ENCODE measurements around the gene WNT9B. TPM values are rescaled to one million over a fixed set of nuclear protein-coding genes. Genes with fewer than 3 reads are reported as not detected.

WNT9B gene
- total RNA-seq, 3 donors from 2014 or later, result 0.22 TPM; not detected in 2

- no peaks in the 10 kb centered on the region for H3K4me1 ChIP-seq (ENCODE audit: low read depth)
- no peak overlapping the region for H3K4me3 ChIP-seq
- intact Hi-C loops (cut with DNase I, micrococcal nuclease), result no loop called here
- TF ChIP-seq, protein P1, sequence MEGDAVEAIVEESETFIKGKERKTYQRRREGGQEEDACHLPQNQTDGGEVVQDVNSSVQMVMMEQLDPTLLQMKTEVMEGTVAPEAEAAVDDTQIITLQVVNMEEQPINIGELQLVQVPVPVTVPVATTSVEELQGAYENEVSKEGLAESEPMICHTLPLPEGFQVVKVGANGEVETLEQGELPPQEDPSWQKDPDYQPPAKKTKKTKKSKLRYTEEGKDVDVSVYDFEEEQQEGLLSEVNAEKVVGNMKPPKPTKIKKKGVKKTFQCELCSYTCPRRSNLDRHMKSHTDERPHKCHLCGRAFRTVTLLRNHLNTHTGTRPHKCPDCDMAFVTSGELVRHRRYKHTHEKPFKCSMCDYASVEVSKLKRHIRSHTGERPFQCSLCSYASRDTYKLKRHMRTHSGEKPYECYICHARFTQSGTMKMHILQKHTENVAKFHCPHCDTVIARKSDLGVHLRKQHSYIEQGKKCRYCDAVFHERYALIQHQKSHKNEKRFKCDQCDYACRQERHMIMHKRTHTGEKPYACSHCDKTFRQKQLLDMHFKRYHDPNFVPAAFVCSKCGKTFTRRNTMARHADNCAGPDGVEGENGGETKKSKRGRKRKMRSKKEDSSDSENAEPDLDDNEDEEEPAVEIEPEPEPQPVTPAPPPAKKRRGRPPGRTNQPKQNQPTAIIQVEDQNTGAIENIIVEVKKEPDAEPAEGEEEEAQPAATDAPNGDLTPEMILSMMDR (IDR thresholded peaks at IDR 0.05), result no peak
- DNase-seq (no peak), ATAC-seq (no peak)
- no peaks in the 10 kb centered on the region for H3K9me3 ChIP-seq
- no peaks in the 10 kb centered on the region for H3K36me3 ChIP-seq (ENCODE audit: low read depth)
These were observed 34.9 kb downstream of the WNT9B start for GRCh38 chr17:46886310-46886663.

- DNase-seq, result no peak
- no peak for ATAC-seq
- intact Hi-C loops (cut with DNase I, micrococcal nuclease), result no loop called here
- no peaks in the 10 kb centered on the region for H3K4me1 ChIP-seq (ENCODE audit: low read depth)
- H3K9me3 ChIP-seq, result no peaks in the 10 kb centered on the region
- no peak overlapping the region for H3K4me3 ChIP-seq
- TF ChIP-seq, protein P1 (IDR thresholded peaks at IDR 0.05), result no peak
- H3K36me3 ChIP-seq (ENCODE audit: low read depth), result no peaks in the 10 kb centered on the region
These were observed 36.3 kb downstream of the WNT9B start for GRCh38 chr17:46887717-46888116.

DNA sequence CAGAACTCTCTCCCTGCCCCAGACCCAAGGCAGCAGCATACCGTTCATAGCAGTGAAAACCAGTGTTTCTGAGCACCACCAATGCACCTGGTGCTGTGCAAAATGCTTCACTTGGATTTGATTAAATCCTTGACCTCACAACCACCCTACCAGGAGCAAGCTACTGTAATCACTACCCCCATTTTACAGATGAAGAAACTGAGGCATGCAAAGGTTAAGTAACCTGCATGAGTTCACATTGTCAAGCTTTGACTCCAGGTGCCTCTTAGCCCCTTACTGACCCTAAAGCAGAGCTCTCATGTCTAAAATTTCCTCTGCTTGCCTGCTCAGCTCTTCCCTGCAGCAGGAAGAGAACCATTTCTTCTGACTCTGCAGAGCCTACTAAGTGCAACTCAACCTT is 37.3 kb downstream of the WNT9B start:
- ATAC-seq (no peak), DNase-seq (no peak)
- H3K36me3 ChIP-seq (ENCODE audit: low read depth), result no peaks in the 10 kb centered on the region
- H3K4me1 ChIP-seq (ENCODE audit: low read depth), result no peaks in the 10 kb centered on the region
- no peak overlapping the region for H3K4me3 ChIP-seq
- H3K9me3 ChIP-seq, result no peaks in the 10 kb centered on the region
- intact Hi-C loops (cut with DNase I, micrococcal nuclease), result no loop called here
- TF ChIP-seq, protein P1 (IDR thresholded peaks at IDR 0.05), result no peak

DNA sequence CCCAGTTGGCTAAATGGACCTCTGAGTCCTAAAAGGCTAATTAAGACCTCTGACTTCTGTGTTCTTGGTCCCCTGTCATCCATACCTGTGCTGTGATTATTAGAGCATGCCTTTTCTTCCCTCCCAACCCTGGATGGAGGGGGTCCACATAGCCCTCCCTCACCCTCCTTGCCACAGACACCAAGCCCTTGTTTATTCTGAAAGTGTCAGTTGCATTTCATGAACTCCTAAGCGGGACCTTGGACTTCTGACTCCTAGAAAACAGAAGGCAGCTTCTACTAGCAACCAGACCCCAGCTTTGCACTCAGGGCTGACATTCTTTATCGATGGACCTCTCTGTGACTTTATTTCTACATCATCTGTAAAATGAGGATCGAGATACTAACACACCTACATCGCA is 38.1 kb downstream of the WNT9B start:
- no peak for DNase-seq
- no peaks in the 10 kb centered on the region for H3K36me3 ChIP-seq (ENCODE audit: low read depth)
- intact Hi-C loops (cut with DNase I, micrococcal nuclease), result no loop called here
- TF ChIP-seq, protein P1 (IDR thresholded peaks at IDR 0.05), result no peak
- no peaks in the 10 kb centered on the region for H3K9me3 ChIP-seq
- ATAC-seq, result no peak
- no peaks in the 10 kb centered on the region for H3K4me1 ChIP-seq (ENCODE audit: low read depth)
- no peak overlapping the region for H3K4me3 ChIP-seq

GRCh38 chr17:46889992-46890564 is 38.7 kb downstream of the WNT9B start:
- ATAC-seq, result no peak
- TF ChIP-seq, protein P1 (IDR thresholded peaks at IDR 0.05), result no peak
- intact Hi-C loops (cut with DNase I, micrococcal nuclease), result no loop called here

GRCh38 chr17:46890638-46891037 is 39.3 kb downstream of the WNT9B start:
- Histone ChIP-seq H3K36me3 (ENCODE audit: low read depth) (no peaks in the 10 kb centered on the region), H3K4me3 (no peak overlapping the region), H3K9me3 (no peaks in the 10 kb centered on the region), H3K4me1 (ENCODE audit: low read depth) (no peaks in the 10 kb centered on the region)
- TF ChIP-seq, protein P1 (IDR thresholded peaks at IDR 0.05), result no peak
- DNase-seq (no peak), ATAC-seq (no peak)
- intact Hi-C loops (cut with DNase I, micrococcal nuclease), result no loop called here

More at GRCh38 chr17:46889992-46890564, 38.7 kb downstream of the WNT9B start:
- Histone ChIP-seq H3K4me3 (no peak overlapping the region), H3K36me3 (ENCODE audit: low read depth) (no peaks in the 10 kb centered on the region), H3K9me3 (no peaks in the 10 kb centered on the region), H3K4me1 (ENCODE audit: low read depth) (no peaks in the 10 kb centered on the region)
- DNase-seq, result no peak
